HL-60 (cell line): Measurements from ENCODE around the gene DNAJC4.

Source experiments
- GABPA ChIP-seq: IDR thresholded peaks from 2 replicates; pipeline ENCODE4 v1.6.1; 2012; ENCODE audit warnings: low read depth
- POLR2AphosphoS5 ChIP-seq: IDR thresholded peaks from 2 replicates; pipeline ENCODE4 v1.6.1; 2012; ENCODE audit warnings: low read depth
- SPI1 ChIP-seq: IDR thresholded peaks from 2 replicates; pipeline ENCODE4 v1.6.1; 2012; ENCODE audit warnings: low read depth, mild to moderate bottlenecking, borderline replicate concordance
- TF ChIP-seq, protein P1 (sequence below): IDR thresholded peaks from 2 replicates; pipeline ENCODE4 v1.6.1; 2012; ENCODE audit warnings: low read depth; ENCODE audit not compliant: insufficient replicate concordance
- TF ChIP-seq, protein P2 (sequence below): IDR thresholded peaks from one replicate; pipeline ENCODE4 v1.5.1; 2011; ENCODE audit warnings: low read length, control low read depth, inconsistent platforms; ENCODE audit not compliant: insufficient read depth

DNA sequence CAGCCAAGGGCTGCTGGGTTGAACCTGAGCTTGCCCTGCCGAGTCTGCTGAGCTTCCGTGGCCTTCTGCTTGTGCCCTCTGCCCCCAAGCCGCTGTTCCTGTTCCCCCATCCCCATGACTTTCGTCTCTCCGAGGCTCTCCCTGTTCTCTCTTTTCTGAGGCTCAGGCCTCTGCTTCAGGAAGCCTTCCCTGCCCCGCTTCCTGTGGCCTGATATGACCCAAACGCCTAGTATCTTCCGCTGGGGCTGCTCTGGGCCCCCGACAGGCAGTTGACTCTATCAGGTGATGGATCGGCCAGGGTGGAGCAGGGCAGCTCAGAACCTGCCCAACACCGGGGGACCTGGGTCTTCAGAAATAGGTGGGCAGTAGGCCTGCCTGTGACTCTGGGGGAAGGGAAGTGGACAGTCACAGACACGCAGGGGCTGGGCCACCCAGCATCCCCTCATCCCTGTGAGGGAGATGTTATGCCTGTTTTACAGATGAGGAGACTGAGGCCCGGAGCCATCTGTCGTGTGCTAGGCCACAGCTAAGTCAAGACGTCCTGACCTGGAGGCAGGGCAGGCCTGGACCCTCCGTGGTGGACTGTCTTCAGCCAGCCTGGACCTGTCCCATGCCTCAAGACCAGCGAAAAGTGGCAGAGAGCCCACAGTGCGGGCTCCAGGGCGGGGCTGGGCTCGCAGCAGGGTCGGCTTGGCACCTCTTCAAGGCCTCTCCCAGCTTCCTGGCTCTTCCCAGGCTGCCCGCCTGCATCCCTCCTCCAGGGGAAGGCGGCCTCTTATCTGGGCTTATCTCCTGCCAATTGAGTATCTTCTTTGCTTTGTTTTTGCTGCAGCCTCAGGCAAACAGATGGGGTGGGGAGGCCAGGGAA, 37.9 kb downstream of the DNAJC4 start:
- TF ChIP-seq, protein P1, sequence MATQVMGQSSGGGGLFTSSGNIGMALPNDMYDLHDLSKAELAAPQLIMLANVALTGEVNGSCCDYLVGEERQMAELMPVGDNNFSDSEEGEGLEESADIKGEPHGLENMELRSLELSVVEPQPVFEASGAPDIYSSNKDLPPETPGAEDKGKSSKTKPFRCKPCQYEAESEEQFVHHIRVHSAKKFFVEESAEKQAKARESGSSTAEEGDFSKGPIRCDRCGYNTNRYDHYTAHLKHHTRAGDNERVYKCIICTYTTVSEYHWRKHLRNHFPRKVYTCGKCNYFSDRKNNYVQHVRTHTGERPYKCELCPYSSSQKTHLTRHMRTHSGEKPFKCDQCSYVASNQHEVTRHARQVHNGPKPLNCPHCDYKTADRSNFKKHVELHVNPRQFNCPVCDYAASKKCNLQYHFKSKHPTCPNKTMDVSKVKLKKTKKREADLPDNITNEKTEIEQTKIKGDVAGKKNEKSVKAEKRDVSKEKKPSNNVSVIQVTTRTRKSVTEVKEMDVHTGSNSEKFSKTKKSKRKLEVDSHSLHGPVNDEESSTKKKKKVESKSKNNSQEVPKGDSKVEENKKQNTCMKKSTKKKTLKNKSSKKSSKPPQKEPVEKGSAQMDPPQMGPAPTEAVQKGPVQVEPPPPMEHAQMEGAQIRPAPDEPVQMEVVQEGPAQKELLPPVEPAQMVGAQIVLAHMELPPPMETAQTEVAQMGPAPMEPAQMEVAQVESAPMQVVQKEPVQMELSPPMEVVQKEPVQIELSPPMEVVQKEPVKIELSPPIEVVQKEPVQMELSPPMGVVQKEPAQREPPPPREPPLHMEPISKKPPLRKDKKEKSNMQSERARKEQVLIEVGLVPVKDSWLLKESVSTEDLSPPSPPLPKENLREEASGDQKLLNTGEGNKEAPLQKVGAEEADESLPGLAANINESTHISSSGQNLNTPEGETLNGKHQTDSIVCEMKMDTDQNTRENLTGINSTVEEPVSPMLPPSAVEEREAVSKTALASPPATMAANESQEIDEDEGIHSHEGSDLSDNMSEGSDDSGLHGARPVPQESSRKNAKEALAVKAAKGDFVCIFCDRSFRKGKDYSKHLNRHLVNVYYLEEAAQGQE: peak; percentile 30
- TF ChIP-seq, protein P2, sequence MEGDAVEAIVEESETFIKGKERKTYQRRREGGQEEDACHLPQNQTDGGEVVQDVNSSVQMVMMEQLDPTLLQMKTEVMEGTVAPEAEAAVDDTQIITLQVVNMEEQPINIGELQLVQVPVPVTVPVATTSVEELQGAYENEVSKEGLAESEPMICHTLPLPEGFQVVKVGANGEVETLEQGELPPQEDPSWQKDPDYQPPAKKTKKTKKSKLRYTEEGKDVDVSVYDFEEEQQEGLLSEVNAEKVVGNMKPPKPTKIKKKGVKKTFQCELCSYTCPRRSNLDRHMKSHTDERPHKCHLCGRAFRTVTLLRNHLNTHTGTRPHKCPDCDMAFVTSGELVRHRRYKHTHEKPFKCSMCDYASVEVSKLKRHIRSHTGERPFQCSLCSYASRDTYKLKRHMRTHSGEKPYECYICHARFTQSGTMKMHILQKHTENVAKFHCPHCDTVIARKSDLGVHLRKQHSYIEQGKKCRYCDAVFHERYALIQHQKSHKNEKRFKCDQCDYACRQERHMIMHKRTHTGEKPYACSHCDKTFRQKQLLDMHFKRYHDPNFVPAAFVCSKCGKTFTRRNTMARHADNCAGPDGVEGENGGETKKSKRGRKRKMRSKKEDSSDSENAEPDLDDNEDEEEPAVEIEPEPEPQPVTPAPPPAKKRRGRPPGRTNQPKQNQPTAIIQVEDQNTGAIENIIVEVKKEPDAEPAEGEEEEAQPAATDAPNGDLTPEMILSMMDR: no peak
- TF ChIP-seq SPI1: peak; percentile 8; the same call in 1 of the 2 replicates
- TF ChIP-seq POLR2AphosphoS5: peak; percentile 37
- TF ChIP-seq GABPA: no peak
